Stimulated activated naive B cell treated with anti-CD40 and anti-IgM and Interleukin-4, amounts not matched to agents 10 μg/mL and 1 μg/mL and 100 μg/mL, for 72 hours (primary cell): Measurements from ENCODE around the gene TYW1.
"Not testable (repeated sequence)": the region's sequence is repeated elsewhere in the genome, so short reads cannot be mapped to it uniquely, and the experiment has no call there.

Source experiments
- ATAC-seq, 2 donors: fragments of 150-1000 bp; cut with Tn5 transposase; replicated peaks; 2 replicates each; pipeline ENCODE4 v1.10.0; 2021; ENCODE audit warnings: moderate library complexity in 1 of 2
- DNase-seq: peaks from one replicate; pipeline ENCODE4 v3.0.0; 2021
- H3K27ac Mint-ChIP-seq: one replicate; pipeline ENCODE4 v1.8.0; 2022; ENCODE audit warnings: mild to moderate bottlenecking, mixed read lengths
- H3K27me3 Mint-ChIP-seq, 2 donors: one replicate each; pipeline ENCODE4 v1.8.0; 2022; ENCODE audit warnings: mixed read lengths in 2 of 2
- H3K36me3 Mint-ChIP-seq, 2 donors: one replicate each; pipeline ENCODE4 v1.8.0; 2022; ENCODE audit warnings: mixed read lengths in 2 of 2, mild to moderate bottlenecking in 1 of 2
- H3K4me1 Mint-ChIP-seq, 2 donors: one replicate each; pipeline ENCODE4 v1.8.0; 2022; ENCODE audit warnings: mixed read lengths in 2 of 2, mild to moderate bottlenecking in 1 of 2
- H3K4me3 Mint-ChIP-seq, 2 donors: one replicate each; pipeline ENCODE4 v1.8.0; 2022; ENCODE audit warnings: mild to moderate bottlenecking in 2 of 2, mixed read lengths in 2 of 2, moderate library complexity in 1 of 2
- H3K9me3 Mint-ChIP-seq, 2 donors: one replicate each; pipeline ENCODE4 v1.8.0; 2022; ENCODE audit warnings: mixed read lengths in 2 of 2, mild to moderate bottlenecking in 1 of 2

TYW1 gene

DNA sequence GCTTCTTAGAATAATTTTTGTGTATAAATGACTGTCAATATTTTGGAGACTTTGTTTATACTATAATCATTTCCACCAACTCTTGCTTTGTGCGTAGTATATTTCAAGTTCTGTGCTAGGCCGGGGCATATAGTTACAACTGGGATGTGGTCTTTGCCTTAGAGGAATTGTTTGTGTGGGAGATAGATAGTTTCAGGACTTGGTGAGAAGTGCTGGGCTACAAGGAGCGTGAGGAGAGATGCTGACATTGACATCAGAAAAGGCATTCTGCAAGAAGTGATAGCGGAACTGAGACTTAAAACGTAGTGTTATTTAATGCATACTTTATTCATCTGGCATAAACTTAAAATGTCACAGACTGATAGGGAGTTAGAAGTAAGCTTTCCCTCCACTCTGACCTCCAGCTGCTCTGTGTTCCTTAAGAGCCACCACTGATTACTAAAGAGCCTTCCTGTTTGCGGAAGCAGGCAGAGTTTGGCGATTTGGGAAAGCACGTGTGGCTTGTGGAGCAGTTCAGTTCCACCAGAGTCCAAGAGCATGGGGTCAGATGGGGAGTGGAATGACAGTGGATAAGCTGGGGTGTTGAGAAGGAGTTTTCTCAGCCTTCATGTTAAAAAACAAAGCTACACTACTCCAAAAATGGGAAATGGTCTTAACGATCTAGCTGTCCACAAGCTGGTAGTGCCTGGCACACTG is 146.6 kb downstream of the TYW1 start:
- H3K27me3 Mint-ChIP-seq, H3K4me3 Mint-ChIP-seq, H3K4me1 Mint-ChIP-seq, ATAC-seq, DNase-seq, H3K27ac Mint-ChIP-seq, H3K9me3 Mint-ChIP-seq: not testable (repeated sequence)
- H3K36me3 Mint-ChIP-seq = peaks cover 10 to 32% of the 10 kb centered on the region in 2 donors

DNA sequence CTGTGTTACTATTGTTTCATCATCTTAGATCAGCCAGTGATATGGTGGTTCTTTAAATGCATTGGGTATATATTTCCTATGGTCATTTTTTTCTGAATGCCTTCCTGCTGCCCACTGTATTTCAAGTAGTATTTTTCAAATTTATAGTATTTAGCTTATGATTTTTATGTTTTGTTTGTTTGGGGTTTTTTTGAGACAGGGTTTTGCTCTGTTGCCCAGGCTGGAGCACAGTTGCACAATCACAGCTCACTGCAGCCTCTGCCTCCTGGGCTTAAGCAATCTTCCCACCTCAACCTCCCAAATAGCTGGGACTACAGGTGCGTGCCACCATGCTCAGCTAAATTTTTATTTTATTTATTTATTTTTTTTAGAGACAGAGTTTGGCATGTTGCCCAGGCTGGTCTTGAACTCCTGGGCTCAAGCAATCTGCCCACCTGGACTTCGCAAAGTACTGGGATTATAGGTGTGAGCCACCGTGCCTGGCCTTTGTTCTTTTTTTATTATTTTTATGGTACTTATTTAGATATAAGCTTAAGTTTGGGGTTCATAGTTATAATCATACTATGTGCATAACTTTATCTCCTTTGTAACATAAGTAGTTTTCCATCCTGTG is 149.1 kb downstream of the TYW1 start:
- not testable (repeated sequence) for DNase-seq, H3K4me3 Mint-ChIP-seq, H3K27me3 Mint-ChIP-seq, H3K27ac Mint-ChIP-seq, H3K9me3 Mint-ChIP-seq, ATAC-seq
- H3K4me1 Mint-ChIP-seq = peaks cover 8 to 10% of the 10 kb centered on the region in 2 donors
- H3K36me3 Mint-ChIP-seq = peaks cover 13 to 27% of the 10 kb centered on the region in 2 donors

DNA sequence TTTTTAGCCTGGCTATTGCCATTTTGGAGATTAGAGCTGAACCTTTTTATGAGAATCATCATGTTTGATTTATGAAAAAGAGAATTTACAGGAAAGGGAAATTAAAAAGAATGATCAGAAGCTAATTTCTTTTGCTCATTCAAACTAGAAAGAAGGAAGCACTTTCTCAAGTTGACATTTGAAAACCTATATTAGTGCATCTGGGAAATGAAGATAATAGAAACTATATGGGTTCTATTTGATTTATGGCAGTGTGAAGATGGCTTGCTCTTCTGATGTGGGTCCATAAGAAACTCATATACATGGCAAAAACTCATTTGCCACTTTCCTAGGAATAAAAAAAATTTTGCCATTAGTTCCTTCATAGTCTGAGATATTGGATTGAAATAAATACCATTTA is 152.5 kb downstream of the TYW1 start:
- not testable (repeated sequence) for H3K9me3 Mint-ChIP-seq, H3K27ac Mint-ChIP-seq, ATAC-seq, H3K4me3 Mint-ChIP-seq, DNase-seq, H3K27me3 Mint-ChIP-seq
- peaks cover 8 to 10% of the 10 kb centered on the region in 2 donors for H3K4me1 Mint-ChIP-seq
- peaks cover 26 to 47% of the 10 kb centered on the region in 2 donors for H3K36me3 Mint-ChIP-seq

DNA sequence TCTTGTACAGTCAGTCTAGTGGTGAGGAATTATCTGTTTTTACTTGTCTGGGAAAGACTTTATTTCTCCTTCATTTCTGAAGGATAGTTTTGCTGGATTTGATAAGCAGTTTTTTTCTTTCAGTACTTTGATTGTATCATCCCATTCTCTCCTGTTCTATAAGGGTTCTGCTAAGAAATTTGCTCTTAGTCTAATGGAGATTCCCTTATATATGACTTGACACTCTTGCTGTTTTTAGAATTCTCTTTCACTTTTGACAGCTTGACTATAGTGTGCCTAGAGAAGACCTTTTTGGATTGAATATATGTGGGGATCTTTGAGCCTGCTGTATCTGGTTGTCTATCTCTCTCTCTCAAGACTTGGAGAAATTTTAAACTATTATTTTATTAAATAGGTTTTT is 157.7 kb downstream of the TYW1 start:
- H3K27ac Mint-ChIP-seq, H3K4me3 Mint-ChIP-seq, H3K27me3 Mint-ChIP-seq, DNase-seq, ATAC-seq, H3K9me3 Mint-ChIP-seq: not testable (repeated sequence)
- Mint-ChIP-seq H3K4me1 (peaks cover 11 to 12% of the 10 kb centered on the region in 2 donors), H3K36me3 (peaks cover 44 to 67% of the 10 kb centered on the region in 2 donors)

DNA sequence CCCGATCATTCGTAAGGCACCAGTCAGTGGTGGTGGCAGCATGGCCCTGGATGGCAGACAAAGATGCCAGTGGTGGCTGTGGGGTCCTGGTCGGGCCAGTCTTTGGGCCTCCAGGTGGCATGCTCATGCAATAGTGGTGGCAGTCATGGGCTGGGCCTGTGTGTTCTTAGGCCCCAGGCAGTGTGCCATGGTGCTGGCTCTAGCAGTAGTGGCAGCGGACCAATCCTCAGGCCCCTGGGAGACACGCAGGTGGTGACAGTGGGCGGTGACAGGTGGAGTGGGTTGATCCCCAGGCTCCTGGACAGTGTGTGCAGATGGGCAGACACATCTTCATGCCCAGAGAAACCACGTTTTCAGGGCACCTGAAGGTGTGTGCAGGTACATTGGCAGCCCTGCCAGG is 159.4 kb downstream of the TYW1 start:
- H3K36me3 Mint-ChIP-seq = peaks cover 44 to 59% of the 10 kb centered on the region in 2 donors
- not testable (repeated sequence) for H3K27ac Mint-ChIP-seq, ATAC-seq, DNase-seq, H3K4me3 Mint-ChIP-seq, H3K4me1 Mint-ChIP-seq, H3K27me3 Mint-ChIP-seq, H3K9me3 Mint-ChIP-seq

DNA sequence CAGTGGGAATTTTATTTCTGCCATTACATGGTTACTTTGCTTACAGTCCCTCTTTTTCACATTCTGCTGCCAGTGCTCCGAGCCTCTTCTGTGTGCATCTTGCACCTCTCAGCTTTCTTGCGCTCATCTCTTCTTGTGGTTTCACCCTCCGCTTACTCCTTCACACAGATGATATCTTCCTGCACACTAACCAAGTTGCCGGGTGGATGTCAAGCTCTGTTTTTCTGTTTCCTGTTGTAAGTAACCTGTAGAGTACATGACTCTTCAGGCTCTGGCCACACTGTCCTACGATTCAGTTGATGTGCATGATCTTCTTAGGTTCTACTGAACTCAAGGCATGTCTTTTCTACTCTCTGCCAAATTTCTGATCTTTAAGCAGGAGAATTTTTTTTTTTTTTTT is 166.7 kb downstream of the TYW1 start:
- H3K4me3 Mint-ChIP-seq, H3K27ac Mint-ChIP-seq, DNase-seq, H3K9me3 Mint-ChIP-seq, H3K27me3 Mint-ChIP-seq: not testable (repeated sequence)
- ATAC-seq = peak in 1 of 2 donors; percentile 73
- Mint-ChIP-seq H3K36me3 (peaks cover 2 to 21% of the 10 kb centered on the region in 2 donors), H3K4me1 (peaks cover 9 to 13% of the 10 kb centered on the region in 2 donors)

DNA sequence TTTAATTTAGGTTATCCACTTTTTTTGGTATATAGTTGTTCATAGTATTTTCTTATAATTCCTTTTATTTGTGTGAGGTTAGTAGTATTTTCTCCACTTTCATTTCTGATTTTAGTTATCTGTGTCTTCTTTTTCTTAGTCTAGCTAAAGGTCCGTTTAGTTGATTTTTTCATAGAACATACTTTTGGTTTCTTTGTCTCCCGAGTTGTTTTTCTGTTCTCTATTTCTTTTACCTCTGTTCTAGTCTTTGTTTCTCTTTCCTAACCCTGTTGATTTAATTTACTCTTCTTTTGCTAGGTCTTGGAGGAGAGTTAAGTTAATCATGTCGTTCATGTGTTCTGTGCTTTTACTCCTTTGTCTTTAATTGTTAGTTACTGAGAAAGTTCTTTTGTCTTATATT is 174.5 kb downstream of the TYW1 start:
- Mint-ChIP-seq H3K36me3 (peaks cover 0 to 14% of the 10 kb centered on the region in 2 donors), H3K27ac (peak overlapping the region; percentile 83)
- not testable (repeated sequence) for H3K4me1 Mint-ChIP-seq, H3K4me3 Mint-ChIP-seq, H3K27me3 Mint-ChIP-seq, ATAC-seq, H3K9me3 Mint-ChIP-seq, DNase-seq

DNA sequence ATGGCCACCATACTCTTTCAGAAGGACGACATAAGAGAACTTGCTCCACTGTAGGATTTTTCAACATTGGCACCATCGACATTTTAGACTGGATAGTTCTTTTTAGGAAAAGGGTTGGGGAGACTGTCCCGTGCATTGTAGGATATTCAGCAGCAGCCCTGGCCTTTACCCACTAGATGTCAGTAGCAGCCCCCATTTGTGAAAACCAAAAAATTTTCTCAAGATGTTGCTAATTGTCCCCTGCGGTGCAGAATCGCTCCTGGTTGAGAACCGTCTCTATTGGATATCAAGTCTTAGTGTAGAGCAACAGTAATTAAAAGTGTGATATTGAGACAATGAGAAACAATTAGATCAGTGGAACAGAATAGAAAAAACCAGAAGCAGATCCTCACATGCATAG is 180.1 kb downstream of the TYW1 start:
- ATAC-seq = not testable (repeated sequence)

DNA sequence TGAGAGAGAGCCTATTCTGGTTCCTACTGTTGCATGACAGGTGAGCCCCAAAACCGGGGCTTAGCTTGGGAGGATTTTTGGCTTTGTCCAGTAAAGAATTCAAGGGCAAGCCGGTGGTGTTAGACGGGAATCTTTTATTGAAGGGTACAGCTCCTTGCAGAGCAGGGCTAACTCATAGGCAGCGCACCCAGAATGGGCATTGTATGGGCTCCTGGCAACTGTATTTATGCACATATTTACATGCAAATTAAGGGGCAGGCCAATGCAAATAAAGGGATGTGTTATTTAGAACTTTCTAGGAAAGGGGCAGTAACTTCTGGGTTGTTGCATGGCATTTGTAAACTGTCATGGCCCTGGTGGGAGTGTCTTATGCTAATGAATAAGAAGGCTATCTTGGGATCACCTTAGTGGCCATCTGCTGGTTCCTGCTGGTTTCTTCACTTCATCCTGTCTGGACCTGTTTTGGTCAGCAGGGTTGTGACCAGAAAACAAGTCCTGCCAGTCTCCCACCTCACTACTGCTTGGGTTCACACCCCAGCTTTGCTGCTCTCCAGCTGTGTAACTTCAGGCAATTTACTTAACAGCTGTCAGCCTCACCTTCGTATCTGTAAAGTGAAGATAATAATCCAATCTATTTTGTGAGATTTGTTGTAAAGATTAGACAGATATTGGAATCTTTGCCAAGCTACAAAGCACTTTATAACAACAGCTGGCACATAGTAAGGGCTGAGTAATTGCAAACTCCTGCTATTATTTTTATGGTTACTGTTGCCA is 182.5 kb downstream of the TYW1 start:
- not testable (repeated sequence) for H3K27me3 Mint-ChIP-seq, H3K9me3 Mint-ChIP-seq, H3K4me3 Mint-ChIP-seq, ATAC-seq, DNase-seq, H3K36me3 Mint-ChIP-seq, H3K27ac Mint-ChIP-seq, H3K4me1 Mint-ChIP-seq

More for the DNA sequence above, 180.1 kb downstream of the TYW1 start:
- not testable (repeated sequence) for H3K36me3 Mint-ChIP-seq, H3K27ac Mint-ChIP-seq, H3K4me3 Mint-ChIP-seq, H3K9me3 Mint-ChIP-seq, DNase-seq, H3K27me3 Mint-ChIP-seq, H3K4me1 Mint-ChIP-seq

DNA sequence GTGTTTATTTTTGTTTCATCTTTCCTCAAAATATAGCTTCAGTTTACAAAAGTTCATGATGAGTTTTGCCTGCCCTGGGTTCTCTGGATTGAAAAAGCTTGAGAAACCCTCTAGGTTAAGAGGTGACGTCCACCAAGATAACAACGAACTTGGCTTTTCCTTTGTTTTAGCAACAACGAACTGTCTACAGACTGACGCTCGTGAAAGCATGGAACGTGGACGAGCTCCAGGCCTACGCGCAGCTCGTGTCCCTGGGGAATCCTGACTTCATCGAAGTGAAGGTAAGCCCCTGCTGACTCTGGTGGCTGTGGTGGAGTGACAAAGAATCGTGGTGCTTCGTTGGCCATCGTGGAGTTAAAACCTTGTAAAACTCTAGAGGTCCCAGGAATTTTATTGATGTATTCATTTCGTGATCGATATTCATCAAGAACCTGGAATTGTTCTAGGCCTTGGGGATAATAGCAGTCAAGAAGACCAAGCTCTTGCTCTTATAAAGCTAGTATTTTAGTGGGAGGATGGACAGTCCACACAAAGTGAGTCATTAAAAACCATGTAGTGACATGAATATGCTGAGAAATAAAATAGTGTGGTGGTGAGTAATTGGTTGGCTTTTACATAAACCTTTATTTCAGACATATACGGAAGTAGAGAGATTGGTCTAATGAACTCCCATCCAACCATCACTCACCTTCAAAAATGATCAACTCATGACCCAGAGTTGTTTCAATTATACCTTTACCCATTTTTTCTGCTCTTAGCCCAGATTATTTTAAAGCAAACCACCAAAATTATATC is 186.5 kb downstream of the TYW1 start:
- not testable (repeated sequence) for DNase-seq, H3K9me3 Mint-ChIP-seq, H3K27me3 Mint-ChIP-seq, H3K27ac Mint-ChIP-seq, H3K4me1 Mint-ChIP-seq, ATAC-seq, H3K4me3 Mint-ChIP-seq
- H3K36me3 Mint-ChIP-seq = peaks cover 9 to 19% of the 10 kb centered on the region in 2 donors

DNA sequence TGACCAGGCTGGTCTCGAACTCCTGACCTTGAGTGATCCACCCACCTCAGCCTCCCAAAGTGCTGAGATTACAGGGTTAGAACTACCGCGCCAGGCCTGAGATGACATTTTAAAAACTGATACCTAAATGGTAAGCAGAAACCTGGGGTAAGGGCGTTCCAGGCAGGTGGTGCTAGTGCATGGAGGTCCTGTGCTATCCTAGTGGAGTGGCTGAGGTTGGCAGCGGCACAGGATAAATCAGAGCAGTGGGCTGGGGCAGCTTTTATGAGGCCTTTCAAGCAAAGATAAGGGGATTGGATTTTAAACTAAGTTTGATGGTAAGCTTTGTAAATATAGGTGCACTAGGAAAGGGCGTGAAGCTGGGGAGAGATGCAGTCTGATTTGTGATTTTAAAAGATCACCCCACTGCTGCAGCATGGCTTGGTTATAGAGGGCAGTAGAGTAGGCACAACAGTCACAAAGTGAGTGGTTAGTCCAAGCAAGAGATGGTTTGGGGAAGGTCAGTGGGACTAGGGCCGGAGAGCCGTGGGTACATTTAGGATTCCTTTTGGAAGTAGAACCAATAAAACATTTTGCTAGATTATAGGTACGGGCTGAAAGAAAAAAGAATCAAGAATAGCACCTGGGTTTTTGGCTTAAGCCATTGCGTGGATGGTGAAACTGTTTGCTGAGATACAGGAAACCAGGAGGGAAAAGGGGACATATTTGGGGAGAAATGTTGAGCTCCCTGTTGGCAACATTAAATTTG is 188.5 kb downstream of the TYW1 start:
- H3K4me3 Mint-ChIP-seq, DNase-seq, H3K4me1 Mint-ChIP-seq, ATAC-seq, H3K27me3 Mint-ChIP-seq, H3K9me3 Mint-ChIP-seq: not testable (repeated sequence)
- Mint-ChIP-seq H3K27ac (peak overlapping the region; percentile 80), H3K36me3 (peaks cover 12 to 21% of the 10 kb centered on the region in 2 donors)

DNA sequence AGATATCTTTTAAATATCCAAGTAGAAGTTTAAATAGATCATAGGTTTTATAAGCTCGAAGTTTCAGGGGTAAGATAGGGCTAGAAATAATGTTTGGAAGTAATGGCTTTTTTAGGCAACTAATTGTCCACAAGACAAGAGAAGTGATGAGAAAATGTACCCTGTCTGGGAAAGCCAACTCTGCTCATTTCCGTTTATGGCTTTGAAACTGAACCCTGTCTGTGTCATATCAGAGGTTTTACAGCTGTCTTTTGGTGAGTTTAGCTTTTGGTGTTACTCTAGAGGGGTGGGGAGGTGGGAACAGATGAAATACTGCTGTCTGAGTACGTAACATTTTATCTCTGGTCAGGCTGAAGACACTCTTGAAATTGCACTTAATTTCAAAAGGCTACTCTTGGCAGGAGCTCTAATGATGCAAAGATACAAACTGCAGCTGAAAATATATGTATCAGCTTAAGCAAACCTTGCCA is 189.1 kb downstream of the TYW1 start:
- H3K36me3 Mint-ChIP-seq = peaks cover 13 to 25% of the 10 kb centered on the region in 2 donors
- not testable (repeated sequence) for H3K27me3 Mint-ChIP-seq, H3K4me3 Mint-ChIP-seq, H3K27ac Mint-ChIP-seq, H3K4me1 Mint-ChIP-seq, DNase-seq, H3K9me3 Mint-ChIP-seq, ATAC-seq

DNA sequence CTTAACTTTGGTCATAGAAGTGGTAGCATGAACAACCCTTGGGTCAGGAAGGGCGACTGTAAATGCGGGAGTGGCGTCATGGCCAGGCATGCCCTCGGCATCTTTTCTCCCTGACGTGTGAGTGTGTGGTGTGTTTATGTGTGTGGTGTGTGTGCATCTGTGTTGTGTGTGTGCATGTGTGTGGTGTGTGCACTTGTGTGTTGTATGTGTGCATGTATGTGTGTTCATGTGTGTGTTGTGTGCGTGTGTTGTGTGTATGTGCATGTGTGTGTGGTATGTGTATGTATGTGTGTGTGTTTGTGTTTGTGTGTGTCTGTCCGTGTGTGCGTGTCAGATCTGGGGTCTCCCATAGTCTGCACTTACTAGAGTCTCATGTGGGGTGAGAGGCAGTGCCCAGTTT is 192.5 kb downstream of the TYW1 start:
- H3K27me3 Mint-ChIP-seq, DNase-seq, H3K27ac Mint-ChIP-seq, H3K9me3 Mint-ChIP-seq, H3K4me1 Mint-ChIP-seq, ATAC-seq, H3K4me3 Mint-ChIP-seq: not testable (repeated sequence)
- peaks cover 27 to 36% of the 10 kb centered on the region in 2 donors for H3K36me3 Mint-ChIP-seq
